HG03571 (cell line): ENCODE data around the gene HIVEP3.

Experiments used
- ATAC-seq: cut with Tn5 transposase; IDR thresholded peaks from one replicate; pipeline ENCODE4 v1.9.1; 2021; ENCODE audit not compliant: unreplicated experiment

Gene HIVEP3

GRCh38 chr1:41894808-41895483 is 23.8 kb downstream of the HIVEP3 start:
- no peak for ATAC-seq

GRCh38 chr1:41894101-41894807 is 24.5 kb downstream of the HIVEP3 start:
- no peak for ATAC-seq

DNA sequence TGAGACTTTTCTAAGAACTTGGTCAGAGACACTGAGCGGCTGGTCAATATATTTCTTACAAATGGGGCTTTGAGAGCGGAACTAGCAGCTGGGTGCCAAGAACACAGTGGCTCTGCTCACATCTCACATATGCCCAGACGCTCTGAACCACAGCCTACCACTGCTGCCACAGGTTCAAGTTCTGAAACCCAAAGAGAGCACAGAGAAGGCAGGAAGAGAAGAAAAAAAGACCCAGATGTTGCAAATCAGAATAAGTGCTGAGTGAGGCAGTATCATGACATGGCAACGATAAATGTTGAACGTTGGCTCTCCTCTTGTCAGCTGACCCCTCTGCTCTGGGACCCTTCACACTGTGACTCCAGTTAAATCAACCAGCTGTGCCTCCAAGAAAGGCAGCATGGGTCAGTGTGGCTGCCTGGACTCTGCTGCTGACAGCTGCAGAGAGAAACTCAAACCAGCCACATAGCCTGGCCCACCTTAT is 26.4 kb downstream of the HIVEP3 start:
- ATAC-seq: no peak

- ATAC-seq: peak; percentile 78
Measured at GRCh38 chr1:41891199-41891896, 27.4 kb downstream of the HIVEP3 start.

- ATAC-seq: no peak
Measured at GRCh38 chr1:41890825-41891198, 27.9 kb downstream of the HIVEP3 start.

GRCh38 chr1:41889506-41890414 is 29.0 kb downstream of the HIVEP3 start:
- ATAC-seq: no peak

GRCh38 chr1:41888756-41889155 is 30.0 kb downstream of the HIVEP3 start:
- ATAC-seq: no peak

DNA sequence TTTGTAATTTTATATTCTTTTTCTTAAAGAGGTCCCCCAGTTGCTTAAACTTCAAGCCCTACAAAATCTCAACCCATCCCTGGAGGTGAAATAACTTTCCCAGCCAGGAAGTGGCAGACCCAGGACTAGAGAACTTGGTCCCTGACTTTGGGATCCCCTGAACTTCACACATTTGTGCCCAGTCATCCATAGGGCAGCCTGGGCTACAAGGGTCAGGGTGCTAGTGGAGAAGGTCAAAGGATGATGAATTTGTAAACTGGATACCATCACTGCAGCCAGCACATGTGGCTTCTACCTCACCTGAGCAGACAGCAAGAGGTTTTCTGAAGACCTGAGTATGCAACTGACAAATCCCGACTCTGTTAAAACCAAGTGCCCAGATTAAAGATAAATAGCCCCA is 31.4 kb downstream of the HIVEP3 start:
- ATAC-seq: no peak

DNA sequence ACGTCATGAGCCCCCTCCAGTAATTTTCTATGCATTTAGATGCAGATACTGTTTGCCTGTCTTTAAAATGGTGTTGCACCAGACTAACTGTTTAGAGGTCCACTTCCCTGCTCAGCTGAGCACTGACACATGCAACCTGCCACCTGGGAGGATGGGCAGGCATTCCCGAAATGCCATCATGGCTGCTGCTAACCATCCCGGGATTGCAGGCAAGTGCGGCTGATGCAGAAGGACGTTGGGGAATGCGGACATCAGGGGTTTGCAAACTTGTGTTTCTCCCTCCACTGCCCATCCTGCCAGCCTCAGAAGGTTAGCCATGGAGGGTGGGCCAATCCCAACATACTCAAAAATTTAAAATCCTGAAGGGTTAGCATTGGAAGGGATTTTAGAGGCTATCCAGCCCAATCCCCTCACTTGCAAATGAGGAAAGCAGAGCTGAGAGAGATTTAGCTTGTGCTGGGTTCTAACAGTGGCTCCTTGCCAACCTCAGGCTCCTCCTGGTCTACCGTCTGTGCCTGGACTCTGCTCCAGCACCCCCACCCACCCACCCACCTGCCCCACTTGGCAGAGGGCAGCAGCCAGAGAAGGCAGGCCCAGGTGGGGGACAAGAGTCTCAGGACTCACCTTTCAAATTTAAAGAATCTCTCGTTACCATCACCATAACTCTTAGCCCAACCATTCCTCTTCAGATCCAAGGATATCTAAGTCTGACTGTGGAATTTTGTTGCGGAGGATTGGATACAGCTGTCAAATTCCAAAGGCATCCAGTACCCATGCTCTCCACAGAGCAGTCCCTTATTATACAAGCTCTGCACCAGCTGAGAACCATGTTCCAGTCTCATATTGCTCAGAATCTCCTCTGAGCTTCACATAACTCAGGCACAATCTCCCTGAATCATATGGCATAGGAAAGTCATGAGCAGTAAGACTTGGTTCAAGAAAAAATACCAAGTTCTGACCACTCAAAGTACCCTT is 34.2 kb downstream of the HIVEP3 start:
- no peak for ATAC-seq

- ATAC-seq: no peak
Measured at GRCh38 chr1:41883507-41883906, 35.2 kb downstream of the HIVEP3 start.

GRCh38 chr1:41882486-41882885 is 36.2 kb downstream of the HIVEP3 start:
- no peak for ATAC-seq

DNA sequence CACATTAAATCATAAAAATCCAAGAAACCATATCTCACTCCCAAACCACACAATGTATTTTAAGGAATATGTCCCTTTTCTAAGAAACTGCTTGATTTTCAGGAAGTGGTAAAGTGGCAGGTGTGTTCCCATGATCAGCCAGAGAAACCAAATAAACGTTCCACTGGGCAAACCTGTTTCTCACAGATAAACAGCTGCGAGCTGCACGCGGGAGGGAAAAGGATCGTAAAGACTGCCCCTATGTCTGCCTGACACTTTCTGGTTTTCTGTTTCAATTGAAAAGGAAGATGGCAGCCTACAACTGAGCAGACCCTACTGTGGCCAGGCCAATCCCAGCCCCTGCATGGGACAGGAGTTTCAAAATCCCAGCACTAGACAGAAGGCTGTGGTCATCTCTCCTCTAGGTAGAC is 36.6 kb downstream of the HIVEP3 start:
- no peak for ATAC-seq

DNA sequence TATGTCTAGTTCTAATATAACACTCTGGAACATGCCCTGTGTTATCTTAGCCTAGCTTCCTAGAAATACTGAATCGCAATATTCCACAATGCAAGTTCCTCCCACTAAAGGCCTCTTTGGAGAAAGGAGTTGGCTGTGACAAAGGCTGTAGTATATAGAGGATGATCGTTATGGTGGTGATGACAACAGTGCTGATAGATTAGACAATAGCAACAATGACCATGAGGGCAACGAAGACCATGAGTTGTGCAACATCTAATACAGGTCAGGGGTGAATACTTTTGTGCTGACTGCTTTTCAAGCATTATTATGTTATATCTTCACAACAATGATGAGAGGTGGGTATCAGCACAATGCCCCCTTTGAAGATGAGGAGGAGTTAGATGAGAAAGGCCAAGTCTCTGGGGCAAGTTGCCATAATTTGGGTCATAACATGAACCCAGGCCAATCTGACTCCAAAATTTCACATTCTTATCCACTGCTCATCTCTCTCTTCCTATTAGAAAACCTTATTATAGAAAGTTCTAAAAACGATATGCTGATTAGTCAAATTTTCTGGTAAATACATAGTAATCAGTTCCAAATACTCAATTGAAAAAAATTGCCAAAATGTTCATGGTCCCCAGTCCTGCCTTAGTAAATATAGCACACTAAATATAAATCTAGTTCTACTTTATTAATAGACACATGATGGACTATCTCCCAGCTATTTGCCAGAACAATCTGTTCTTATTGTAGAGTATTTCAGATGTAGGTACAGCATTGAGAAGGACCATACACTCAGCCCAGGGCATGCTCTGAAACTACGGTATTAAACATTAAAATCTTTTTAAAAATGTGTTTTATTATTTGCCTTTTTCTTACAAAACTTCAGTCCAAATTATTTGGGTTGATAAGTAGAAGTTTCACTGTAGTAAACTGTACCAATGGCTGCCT is 37.5 kb downstream of the HIVEP3 start:
- no peak for ATAC-seq

GRCh38 chr1:41880261-41880660 is 38.5 kb downstream of the HIVEP3 start:
- no peak for ATAC-seq

DNA sequence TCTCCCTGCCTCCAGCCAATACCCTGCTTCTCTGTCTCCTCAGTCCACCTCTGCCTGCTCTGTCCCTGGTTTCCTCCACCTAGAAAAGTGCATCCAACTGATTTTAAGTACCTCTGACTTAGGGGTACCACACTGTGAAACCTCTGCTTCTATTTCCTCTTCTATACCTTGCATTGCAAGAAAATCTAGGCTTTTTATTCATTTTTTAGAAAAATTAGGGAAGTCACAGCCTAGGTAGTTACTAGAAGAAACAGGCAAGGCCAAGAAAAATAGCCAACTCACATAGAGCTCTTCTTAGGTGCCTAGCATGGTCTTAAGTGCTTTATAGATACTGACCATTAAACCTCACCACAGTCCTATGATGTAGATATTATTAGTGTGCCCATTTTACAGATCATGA is 39.1 kb downstream of the HIVEP3 start:
- no peak for ATAC-seq

- ATAC-seq: no peak
Measured at GRCh38 chr1:41878911-41879310, 39.8 kb downstream of the HIVEP3 start.

GRCh38 chr1:41878495-41878894 is 40.2 kb downstream of the HIVEP3 start:
- ATAC-seq: no peak

DNA sequence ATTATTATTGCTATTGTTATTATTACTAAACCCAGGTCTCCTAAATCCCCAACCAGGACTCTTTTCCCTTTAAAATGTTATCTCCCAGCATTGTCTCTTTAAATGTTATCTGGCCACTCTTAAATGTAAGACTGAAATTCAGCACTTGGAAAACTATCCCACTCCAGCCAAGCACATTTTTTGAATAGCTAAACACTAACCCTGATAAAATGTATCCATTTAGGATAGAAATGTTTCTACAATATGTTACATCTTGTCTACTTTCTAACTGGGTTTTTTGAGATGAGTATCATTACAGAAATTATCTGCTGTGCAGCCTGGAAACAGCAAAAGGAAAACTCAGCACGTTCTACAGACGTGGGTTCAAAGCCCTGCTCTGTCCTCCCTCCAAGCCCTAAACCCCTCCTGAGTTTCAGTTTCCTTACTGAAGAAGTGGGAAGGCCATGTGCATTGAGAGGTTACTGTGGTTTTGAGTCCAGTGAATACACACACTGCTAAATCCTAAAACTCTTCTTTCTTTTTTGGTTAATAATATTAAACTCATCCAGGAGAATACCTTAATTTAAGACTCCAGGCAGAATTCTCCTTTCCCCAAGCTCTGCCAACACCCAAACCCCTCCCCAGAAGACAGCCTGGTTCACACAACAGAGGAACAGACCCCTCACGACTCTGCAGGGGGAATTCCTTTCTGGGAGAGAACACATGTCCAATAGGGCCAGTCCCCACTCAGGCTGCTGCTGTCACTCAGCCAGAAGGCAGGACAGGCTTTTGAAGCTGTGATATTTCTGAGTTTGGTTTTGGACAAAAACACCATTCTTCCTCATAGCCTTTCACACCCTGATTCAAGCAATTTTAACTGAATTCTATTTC is 41.9 kb downstream of the HIVEP3 start:
- no peak for ATAC-seq
